ENCODE data around the gene NEURL4.
"Not testable (repeated sequence)": the region's sequence is repeated elsewhere in the genome, so short reads cannot be mapped to it uniquely, and the experiment has no call there.

The NEURL4 gene

DNA sequence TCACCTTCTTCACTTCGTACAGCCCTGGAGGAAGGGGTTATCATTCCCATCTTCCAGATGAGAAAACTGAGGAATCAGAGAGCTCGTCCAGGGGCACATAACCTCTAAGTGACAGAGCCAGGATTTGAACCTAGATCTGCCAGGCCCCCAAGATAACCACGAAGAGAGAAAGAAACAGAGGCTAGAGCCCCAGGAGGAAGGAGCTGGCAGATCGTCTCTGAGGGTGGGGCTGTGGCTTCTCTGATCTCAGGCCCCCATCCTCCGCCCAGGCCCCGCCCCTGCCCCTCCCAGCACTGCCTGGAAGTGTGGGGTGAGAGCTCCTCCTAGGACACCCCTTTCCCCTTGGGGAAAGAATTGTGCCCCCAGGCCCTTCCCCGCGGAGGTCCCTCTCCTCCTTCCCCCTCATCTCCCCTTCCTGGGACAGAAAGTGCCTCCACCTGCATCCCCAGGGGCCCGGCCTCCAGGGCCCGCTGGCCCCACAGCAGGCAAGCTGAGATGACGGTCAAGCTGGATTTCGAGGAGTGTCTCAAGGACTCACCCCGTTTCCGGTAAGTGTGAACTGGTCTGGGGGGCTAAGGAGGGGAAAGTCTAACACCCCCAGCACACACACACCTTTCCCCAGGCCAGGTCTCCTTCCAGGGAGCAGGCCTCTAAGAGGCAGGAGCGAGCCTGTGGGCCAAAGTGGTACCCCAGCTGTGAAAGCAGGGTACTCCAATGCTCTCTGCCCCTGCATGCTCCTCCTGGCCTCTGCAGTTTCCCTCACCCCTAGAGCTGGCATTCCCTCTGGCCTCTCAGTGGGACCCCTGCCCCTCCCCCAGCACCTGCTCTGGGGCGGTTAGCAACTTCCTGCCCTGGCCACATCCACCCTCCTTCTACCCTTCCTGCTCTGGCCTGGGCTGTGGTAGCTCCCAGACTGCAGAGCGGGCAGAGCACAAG is 7.4 kb upstream of the NEURL4 start, which contains the start of gene ACAP1:
ACAP1 (plus strand) TSS at position 290 of the 936 bp plus-strand sequence; CDS start at position 496, 206 bp downstream.
- H3K4me3 ChIP-seq (ENCODE audit: low read depth, low read length) = no peak within 1 kb of the TSS
- DNase-seq (ENCODE audit: low read depth) = no peak

DNA sequence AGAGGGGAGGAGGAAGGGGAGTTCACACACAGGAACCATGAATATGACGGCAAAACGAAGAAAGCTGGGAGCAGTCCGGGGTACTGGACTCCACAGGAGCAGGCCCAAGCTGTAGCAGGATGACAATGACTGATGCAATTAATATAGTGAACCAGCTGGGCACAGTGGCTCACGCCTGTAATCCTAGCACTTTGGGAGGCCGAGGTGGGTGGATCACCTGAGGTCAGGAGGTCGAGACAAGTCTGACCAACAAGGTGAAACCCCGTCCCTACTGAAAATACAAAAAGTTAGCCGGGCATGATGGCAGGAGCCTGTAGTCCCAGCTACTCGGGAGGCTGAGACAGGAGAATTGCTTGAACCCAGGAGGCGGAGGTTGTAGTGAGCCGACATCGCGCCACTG is 6.6 kb upstream of the NEURL4 start:
- not testable (repeated sequence) for H3K4me3 ChIP-seq (ENCODE audit: low read depth, low read length); DNase-seq (ENCODE audit: low read depth)

More for the DNA sequence above, 7.4 kb upstream of the NEURL4 start, which contains the start of gene ACAP1:
- TF ChIP-seq, protein P1, sequence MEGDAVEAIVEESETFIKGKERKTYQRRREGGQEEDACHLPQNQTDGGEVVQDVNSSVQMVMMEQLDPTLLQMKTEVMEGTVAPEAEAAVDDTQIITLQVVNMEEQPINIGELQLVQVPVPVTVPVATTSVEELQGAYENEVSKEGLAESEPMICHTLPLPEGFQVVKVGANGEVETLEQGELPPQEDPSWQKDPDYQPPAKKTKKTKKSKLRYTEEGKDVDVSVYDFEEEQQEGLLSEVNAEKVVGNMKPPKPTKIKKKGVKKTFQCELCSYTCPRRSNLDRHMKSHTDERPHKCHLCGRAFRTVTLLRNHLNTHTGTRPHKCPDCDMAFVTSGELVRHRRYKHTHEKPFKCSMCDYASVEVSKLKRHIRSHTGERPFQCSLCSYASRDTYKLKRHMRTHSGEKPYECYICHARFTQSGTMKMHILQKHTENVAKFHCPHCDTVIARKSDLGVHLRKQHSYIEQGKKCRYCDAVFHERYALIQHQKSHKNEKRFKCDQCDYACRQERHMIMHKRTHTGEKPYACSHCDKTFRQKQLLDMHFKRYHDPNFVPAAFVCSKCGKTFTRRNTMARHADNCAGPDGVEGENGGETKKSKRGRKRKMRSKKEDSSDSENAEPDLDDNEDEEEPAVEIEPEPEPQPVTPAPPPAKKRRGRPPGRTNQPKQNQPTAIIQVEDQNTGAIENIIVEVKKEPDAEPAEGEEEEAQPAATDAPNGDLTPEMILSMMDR (IDR thresholded peaks at IDR 0.05; ENCODE audit: control insufficient read depth, extremely low read depth, insufficient read depth) = no peak

DNA sequence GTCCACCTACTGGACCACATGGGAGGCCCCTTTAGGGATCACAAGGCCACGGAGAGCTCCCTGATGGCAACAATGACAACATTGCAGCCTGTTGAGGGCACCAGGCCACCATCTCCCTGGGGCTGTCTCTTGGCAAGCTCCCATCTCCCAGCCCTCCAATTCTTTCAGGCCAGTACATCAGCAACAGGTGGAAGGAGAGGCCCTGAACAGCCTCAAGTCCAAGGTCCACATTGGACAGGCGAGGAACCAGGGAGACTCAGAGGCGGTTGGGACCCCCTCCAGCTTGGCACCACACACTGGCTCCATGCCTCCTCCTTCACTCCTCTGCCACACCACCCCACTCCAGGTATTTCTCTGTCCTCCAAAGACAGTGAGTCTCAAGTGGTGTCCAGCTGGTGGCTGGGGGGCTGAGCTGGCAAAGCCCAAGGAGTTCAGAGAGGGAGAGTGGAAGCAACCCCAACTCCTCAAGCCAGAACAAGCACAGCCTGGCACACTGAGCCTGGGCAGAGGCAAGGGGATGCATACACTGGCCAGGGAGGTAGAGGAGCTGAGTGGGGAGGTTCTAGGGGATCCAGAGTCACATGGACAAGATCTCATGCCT is 5.9 kb upstream of the NEURL4 start:
- no peak overlapping the region for H3K4me3 ChIP-seq (ENCODE audit: low read depth, low read length)
- TF ChIP-seq, protein P1 (IDR thresholded peaks at IDR 0.05; ENCODE audit: control insufficient read depth, extremely low read depth, insufficient read depth) = no peak
- no peak for DNase-seq (ENCODE audit: low read depth)

DNA sequence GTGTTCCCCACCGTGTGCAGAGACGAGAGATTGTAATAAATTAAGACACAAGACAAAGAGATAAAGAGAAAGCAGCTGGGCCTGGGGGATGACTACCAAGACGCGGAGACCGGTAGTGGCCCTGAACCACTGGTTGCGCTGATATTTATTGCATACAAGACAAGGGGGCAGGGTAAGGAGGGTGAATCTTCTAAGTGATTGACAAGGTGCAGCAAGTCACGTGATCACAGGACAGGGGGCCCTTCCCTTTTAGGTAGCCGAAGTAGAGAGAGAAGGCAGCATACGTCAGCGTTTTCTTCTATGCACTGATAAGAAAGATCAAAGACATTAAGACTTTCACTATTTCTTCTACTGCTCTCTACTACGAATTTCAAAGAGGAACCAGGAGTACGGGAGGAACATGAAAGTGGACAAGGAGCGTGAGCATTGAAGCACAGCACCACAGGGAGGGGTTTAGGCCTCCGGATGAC is 3.5 kb upstream of the NEURL4 start:
- not testable (repeated sequence) for H3K4me3 ChIP-seq (ENCODE audit: low read depth, low read length); DNase-seq (ENCODE audit: low read depth)

DNA sequence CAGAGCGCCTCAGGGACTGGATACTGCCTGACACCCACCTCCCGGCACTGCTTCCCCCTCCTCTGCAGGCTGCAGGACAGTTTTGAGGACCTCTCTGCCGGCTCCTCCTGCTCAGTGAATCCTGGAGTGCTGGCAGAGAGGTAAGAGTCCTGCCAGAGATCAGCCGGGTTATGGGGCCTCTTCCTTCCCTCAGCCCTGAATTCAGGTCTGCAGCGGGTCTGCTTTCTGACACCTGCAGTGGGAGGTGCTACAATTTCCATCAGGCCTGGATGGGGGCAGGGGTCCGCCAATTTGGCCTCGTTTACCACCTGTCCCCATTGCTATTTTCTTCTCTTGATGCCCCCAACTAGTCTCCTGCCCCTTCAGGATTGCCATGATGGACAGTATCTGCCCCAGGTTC is 3.0 kb upstream of the NEURL4 start:
- DNase-seq (ENCODE audit: low read depth) = no peak
- H3K4me3 ChIP-seq (ENCODE audit: low read depth, low read length) = no peak overlapping the region
- TF ChIP-seq, protein P1 (IDR thresholded peaks at IDR 0.05; ENCODE audit: control insufficient read depth, extremely low read depth, insufficient read depth) = no peak

DNA sequence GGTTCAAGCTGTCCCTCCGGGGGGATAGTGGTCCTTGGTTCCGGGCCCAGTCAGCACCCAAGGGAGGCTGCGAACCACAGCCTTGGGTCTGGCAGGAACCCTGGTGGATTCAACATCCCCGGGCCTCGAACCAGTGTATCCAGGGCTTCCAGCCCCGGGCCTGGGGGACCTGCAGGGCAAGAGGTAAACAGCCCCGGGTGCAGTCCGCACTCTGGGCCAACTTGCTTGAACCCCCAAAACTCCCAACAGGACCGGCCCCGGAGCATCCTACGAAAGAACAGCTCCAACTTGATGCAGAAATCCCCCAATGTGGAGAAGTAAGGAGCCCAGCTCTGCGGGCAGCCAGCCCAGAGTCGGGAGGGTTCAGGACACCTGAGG is 1.5 kb upstream of the NEURL4 start:
- DNase-seq (ENCODE audit: low read depth) = no peak
- H3K4me3 ChIP-seq (ENCODE audit: low read depth, low read length) = peak overlapping the region; percentile 82
- TF ChIP-seq, protein P1 (IDR thresholded peaks at IDR 0.05; ENCODE audit: control insufficient read depth, extremely low read depth, insufficient read depth) = no peak

DNA sequence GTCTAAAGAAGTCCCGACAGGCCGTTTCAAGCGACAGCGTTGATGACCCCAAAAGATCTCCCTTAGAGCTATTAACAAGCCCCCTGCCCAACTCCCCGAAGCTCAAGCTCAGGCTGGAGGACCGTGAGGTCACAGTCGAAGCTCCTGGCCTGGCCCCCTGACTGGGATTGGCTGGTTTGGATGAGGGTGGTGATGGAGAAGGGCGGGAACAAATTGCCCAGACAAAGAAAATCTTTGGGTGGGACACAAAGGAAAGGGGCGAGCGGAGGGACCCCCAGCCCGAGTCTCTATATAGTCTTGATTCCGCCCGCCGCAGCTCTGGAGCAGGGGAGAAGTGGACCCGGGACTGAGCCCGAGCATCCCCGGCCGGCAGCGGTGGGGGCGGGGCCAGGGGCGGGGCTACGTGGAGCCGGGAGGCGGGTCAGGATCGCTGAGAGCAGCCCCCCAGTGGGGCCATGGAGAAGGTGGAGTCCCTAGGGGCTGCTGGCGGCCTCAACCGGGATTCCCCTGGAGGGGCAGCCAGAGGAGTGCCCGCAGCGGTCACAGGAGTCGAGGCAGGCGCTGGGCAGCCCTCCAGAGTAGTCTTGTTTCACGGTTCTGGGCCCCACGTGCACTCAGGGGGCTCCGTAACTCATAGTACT is 982 bp upstream of the NEURL4 start:
- no peak for DNase-seq (ENCODE audit: low read depth)
- TF ChIP-seq, protein P1 (IDR thresholded peaks at IDR 0.05; ENCODE audit: control insufficient read depth, extremely low read depth, insufficient read depth) = no peak
- peak overlapping the region; percentile 82 for H3K4me3 ChIP-seq (ENCODE audit: low read depth, low read length)
